ENCODE data around the gene ACSS3.

GRCh38 chr12:81092053-81092452, 14.2 kb downstream of the ACSS3 start:
- no peak for TF ChIP-seq CTCF (IDR thresholded peaks at IDR 0.05; ENCODE audit: low read length)
- TF ChIP-seq EZH2 (IDR thresholded peaks at IDR 0.05; ENCODE audit: borderline replicate concordance, low read length) = no peak
